ENCODE measurements around the gene CHRM5.

DNA sequence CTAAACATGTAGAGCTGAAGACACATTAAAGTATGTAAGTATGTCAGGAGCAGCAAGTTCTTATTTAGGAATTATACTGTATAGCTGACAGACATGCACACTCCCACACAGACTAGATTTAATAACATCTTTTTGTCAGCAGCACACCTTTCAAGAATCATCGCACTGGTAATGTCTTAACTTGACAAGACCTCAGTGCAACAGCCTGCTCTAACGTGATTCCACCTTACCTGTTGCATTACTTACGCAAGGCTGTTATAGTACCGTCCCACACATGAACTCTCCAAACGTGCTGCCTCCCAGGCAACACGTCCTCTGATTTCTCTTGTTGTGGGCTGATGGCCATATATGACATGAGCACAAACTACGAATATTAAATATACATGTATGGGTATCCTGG lies 11.9 kb downstream of the CHRM5 start:
- TF ChIP-seq CTCF (IDR thresholded peaks at IDR 0.05) (no peak), ZFX (IDR thresholded peaks at IDR 0.05; ENCODE audit: borderline replicate concordance) (no peak)

Data from 22Rv1 (cell line).